ENCODE data around the gene RBM7.

RBM7 gene

DNA sequence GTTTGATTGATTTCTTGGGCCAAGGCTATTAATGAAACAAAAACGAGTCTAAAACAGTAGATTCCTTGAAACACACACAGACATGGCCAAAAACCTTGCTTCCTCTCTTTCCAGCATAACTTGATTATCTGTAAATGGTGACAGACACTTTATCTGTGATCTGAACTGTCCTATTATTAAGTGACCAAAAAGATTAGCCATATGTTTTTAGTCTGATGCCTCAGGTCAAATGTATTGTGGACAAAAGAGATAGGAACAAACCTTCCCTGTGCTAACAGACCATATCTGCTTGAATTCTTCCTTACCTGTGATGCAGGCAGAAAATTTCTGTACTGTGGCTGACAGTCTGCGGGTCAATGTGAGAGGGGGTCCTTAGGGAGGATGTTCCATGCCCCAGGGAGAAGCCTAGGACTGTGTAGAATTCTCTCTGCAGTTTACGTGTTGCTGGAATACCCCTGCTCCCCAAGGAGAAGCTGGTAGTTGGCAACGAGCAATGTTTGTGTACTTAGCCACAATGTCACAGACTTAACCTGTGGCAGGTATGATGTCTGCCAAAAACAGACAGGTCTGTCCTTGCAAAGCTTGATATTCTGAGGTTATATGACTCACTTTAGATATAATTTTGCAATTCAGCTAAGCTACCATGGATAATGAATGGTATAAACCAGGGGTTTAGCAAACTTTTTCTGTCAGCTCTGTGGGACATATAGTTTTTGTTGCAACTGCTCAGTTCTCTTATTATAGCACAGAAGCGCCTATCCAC is 31.4 kb upstream of the RBM7 start:
- Histone ChIP-seq H3K27me3 (ENCODE audit: insufficient read depth, low read length, poor library complexity, severe bottlenecking) (peaks cover 9% of the 10 kb centered on the region), H3K4me1 (ENCODE audit: insufficient read depth, low read length, poor library complexity, severe bottlenecking) (no peaks in the 10 kb centered on the region), H3K9me2 (replicated peaks; ENCODE audit: low read depth, low read length) (no peaks in the 10 kb centered on the region), H3K9me3 (ENCODE audit: insufficient read depth, low read depth, low read length) (no peaks in the 10 kb centered on the region), H4K20me1 (ENCODE audit: insufficient read depth, low read length, poor library complexity, severe bottlenecking) (no peaks in the 10 kb centered on the region), H3K9ac (ENCODE audit: low read depth, low read length, poor library complexity, severe bottlenecking) (no peak overlapping the region), H3K4me3 (ENCODE audit: low read length, poor library complexity, severe bottlenecking) (no peak overlapping the region), H3K4me2 (ENCODE audit: low read depth, low read length, poor library complexity, severe bottlenecking) (no peak overlapping the region), H3F3A (ENCODE audit: low read depth) (no peaks in the 10 kb centered on the region), H2AFZ (ENCODE audit: low read length) (no peak overlapping the region), H3K36me3 (ENCODE audit: insufficient read depth, low read length) (no peaks in the 10 kb centered on the region), H3K79me2 (ENCODE audit: insufficient read depth, low read length) (no peaks in the 10 kb centered on the region)
- no peak for TF ChIP-seq EZH2phosphoT487 (IDR thresholded peaks at IDR 0.05; ENCODE audit: borderline replicate concordance)
- TF ChIP-seq, protein P1, sequence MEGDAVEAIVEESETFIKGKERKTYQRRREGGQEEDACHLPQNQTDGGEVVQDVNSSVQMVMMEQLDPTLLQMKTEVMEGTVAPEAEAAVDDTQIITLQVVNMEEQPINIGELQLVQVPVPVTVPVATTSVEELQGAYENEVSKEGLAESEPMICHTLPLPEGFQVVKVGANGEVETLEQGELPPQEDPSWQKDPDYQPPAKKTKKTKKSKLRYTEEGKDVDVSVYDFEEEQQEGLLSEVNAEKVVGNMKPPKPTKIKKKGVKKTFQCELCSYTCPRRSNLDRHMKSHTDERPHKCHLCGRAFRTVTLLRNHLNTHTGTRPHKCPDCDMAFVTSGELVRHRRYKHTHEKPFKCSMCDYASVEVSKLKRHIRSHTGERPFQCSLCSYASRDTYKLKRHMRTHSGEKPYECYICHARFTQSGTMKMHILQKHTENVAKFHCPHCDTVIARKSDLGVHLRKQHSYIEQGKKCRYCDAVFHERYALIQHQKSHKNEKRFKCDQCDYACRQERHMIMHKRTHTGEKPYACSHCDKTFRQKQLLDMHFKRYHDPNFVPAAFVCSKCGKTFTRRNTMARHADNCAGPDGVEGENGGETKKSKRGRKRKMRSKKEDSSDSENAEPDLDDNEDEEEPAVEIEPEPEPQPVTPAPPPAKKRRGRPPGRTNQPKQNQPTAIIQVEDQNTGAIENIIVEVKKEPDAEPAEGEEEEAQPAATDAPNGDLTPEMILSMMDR (conservative IDR thresholded peaks at IDR 0.05; ENCODE audit: low read length) = no peak

DNA sequence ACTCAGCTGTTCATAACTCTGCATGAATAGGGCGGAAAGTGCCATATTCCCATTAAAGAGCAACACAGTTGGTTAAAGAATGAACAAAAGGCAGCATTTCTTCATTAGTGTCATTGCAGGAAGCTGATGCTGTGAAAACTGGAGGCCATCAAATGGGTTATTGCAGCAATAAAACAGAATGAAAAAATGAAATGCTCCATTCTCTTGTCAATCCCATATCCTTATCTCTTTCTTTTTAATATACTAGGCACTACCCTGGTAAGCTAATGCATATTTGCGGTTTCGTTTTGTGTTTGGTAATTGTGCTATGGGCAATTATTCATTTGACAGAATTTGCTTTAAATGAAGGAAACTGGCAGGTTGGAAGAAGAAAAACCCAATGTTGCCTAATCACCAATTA is 25.4 kb upstream of the RBM7 start:
- Histone ChIP-seq H3K27me3 (ENCODE audit: insufficient read depth, low read length, poor library complexity, severe bottlenecking) (peaks cover 8% of the 10 kb centered on the region), H3K79me2 (ENCODE audit: insufficient read depth, low read length) (no peaks in the 10 kb centered on the region), H3K4me2 (ENCODE audit: low read depth, low read length, poor library complexity, severe bottlenecking) (no peak overlapping the region), H4K20me1 (ENCODE audit: insufficient read depth, low read length, poor library complexity, severe bottlenecking) (no peaks in the 10 kb centered on the region), H2AFZ (ENCODE audit: low read length) (no peak overlapping the region), H3F3A (ENCODE audit: low read depth) (no peaks in the 10 kb centered on the region), H3K9ac (ENCODE audit: low read depth, low read length, poor library complexity, severe bottlenecking) (no peak overlapping the region), H3K9me2 (replicated peaks; ENCODE audit: low read depth, low read length) (no peaks in the 10 kb centered on the region), H3K36me3 (ENCODE audit: insufficient read depth, low read length) (no peaks in the 10 kb centered on the region), H3K9me3 (ENCODE audit: insufficient read depth, low read depth, low read length) (no peaks in the 10 kb centered on the region), H3K4me1 (ENCODE audit: insufficient read depth, low read length, poor library complexity, severe bottlenecking) (no peaks in the 10 kb centered on the region), H3K4me3 (ENCODE audit: low read length, poor library complexity, severe bottlenecking) (no peak overlapping the region)
- TF ChIP-seq EZH2phosphoT487 (IDR thresholded peaks at IDR 0.05; ENCODE audit: borderline replicate concordance) = no peak
- TF ChIP-seq, protein P1 (conservative IDR thresholded peaks at IDR 0.05; ENCODE audit: low read length) = no peak

DNA sequence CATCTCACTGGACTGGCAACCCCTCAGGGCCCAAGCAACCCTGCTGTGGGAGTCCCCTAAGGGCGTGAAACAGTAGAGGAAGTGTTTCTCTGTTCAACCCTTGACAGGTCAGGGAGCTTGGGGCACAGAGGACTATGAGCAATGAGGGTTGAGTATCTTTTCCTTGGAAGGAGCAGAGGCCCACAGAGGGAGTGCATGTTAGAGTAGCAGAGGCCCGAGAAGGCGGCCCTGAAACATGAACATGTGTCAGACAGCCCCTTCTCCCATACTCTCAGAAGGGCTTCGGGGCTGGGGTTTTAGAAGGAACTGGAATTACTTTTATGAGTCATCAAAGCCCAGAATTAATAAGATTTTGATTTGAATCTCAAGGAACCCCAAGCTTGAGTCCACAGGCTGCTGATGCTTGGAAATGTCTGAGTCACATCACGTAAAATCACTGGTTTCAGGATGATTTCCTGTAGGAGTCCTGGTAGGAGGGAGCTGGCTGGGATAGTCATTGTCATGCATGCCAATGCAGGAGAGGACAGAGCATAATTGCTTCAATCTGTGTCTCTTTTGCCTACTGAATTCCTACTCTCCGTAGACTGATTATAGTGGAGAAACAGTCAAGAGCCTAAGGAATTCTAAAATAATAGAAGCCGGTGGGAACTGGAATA is 22.7 kb upstream of the RBM7 start:
- TF ChIP-seq EZH2phosphoT487 (IDR thresholded peaks at IDR 0.05; ENCODE audit: borderline replicate concordance) = no peak
- TF ChIP-seq, protein P1 (conservative IDR thresholded peaks at IDR 0.05; ENCODE audit: low read length) = no peak
- H3K9ac ChIP-seq (ENCODE audit: low read depth, low read length, poor library complexity, severe bottlenecking) = no peak overlapping the region

More for the DNA sequence above, 22.7 kb upstream of the RBM7 start:
- Histone ChIP-seq H3K27me3 (ENCODE audit: insufficient read depth, low read length, poor library complexity, severe bottlenecking) (peaks cover 8% of the 10 kb centered on the region), H4K20me1 (ENCODE audit: insufficient read depth, low read length, poor library complexity, severe bottlenecking) (no peaks in the 10 kb centered on the region), H3K4me3 (ENCODE audit: low read length, poor library complexity, severe bottlenecking) (no peak overlapping the region), H3K79me2 (ENCODE audit: insufficient read depth, low read length) (no peaks in the 10 kb centered on the region), H3F3A (ENCODE audit: low read depth) (no peaks in the 10 kb centered on the region), H3K9me3 (ENCODE audit: insufficient read depth, low read depth, low read length) (no peaks in the 10 kb centered on the region; the same call in 1 of the 2 replicates), H3K36me3 (ENCODE audit: insufficient read depth, low read length) (no peaks in the 10 kb centered on the region), H3K9me2 (replicated peaks; ENCODE audit: low read depth, low read length) (no peaks in the 10 kb centered on the region), H3K4me1 (ENCODE audit: insufficient read depth, low read length, poor library complexity, severe bottlenecking) (no peaks in the 10 kb centered on the region), H2AFZ (ENCODE audit: low read length) (no peak overlapping the region), H3K4me2 (ENCODE audit: low read depth, low read length, poor library complexity, severe bottlenecking) (no peak overlapping the region)

All from Loucy (cell line).